GM19023 (cell line): ENCODE measurements around the gene INKA1.
"Not testable (repeated sequence)": the region's sequence is repeated elsewhere in the genome, so short reads cannot be mapped to it uniquely, and the experiment has no call there.

ENCODE experiments used
- ATAC-seq: cut with Tn5 transposase; IDR thresholded peaks from one replicate; pipeline ENCODE4 v1.9.1; 2021; ENCODE audit warnings: mild to moderate bottlenecking, moderate library complexity; ENCODE audit not compliant: unreplicated experiment

Gene INKA1

GRCh38 chr3:49807431-49808114 is 4.5 kb downstream of the INKA1 start:
- no peak for ATAC-seq

GRCh38 chr3:49812916-49813496 is 9.9 kb downstream of the INKA1 start:
- no peak for ATAC-seq

GRCh38 chr3:49813497-49814174 is 10.6 kb downstream of the INKA1 start, which contains the start of gene UBA7:
UBA7 (minus strand) TSS chr3:49813953; CDS start chr3:49813787, 166 bp downstream.
- ATAC-seq, result no peak

- ATAC-seq, result not testable (repeated sequence)
Measured at GRCh38 chr3:49823131-49823530, 20.1 kb downstream of the INKA1 start.

- ATAC-seq, result no peak
Measured at GRCh38 chr3:49826016-49826415, 23.0 kb downstream of the INKA1 start.

GRCh38 chr3:49831341-49831740 is 28.3 kb downstream of the INKA1 start:
- ATAC-seq, result no peak

GRCh38 chr3:49839193-49839809 is 36.2 kb downstream of the INKA1 start:
- ATAC-seq, result no peak

GRCh38 chr3:49840388-49840787 is 37.3 kb downstream of the INKA1 start:
- ATAC-seq, result no peak

- ATAC-seq, result no peak
Measured at GRCh38 chr3:49841126-49841696, 38.1 kb downstream of the INKA1 start.

- ATAC-seq, result no peak
Measured at GRCh38 chr3:49841806-49842205, 38.7 kb downstream of the INKA1 start.

- ATAC-seq, result no peak
Measured at GRCh38 chr3:49842843-49843517, 39.9 kb downstream of the INKA1 start.

GRCh38 chr3:49844464-49845183 is 41.6 kb downstream of the INKA1 start:
- no peak for ATAC-seq

GRCh38 chr3:49845694-49846093 is 42.6 kb downstream of the INKA1 start:
- no peak for ATAC-seq
